K562 treated with DMSO at 1 percent for 12 hours (cell line): ENCODE results near the gene TIGD6. TPM values are rescaled to one million over a fixed set of nuclear protein-coding genes. Genes with fewer than 3 reads are reported as not detected.

Experiments used
- total RNA-seq: library from RNA; unstranded; fragments of 300-600 nt; gene quantifications from 2 replicates; pipeline ENCODE4 v1.2.3, GENCODE V29; 2022; ENCODE audit not compliant: insufficient read depth

Gene TIGD6
- 2.7 and 5.8 TPM in 2 replicates for total RNA-seq

DNA sequence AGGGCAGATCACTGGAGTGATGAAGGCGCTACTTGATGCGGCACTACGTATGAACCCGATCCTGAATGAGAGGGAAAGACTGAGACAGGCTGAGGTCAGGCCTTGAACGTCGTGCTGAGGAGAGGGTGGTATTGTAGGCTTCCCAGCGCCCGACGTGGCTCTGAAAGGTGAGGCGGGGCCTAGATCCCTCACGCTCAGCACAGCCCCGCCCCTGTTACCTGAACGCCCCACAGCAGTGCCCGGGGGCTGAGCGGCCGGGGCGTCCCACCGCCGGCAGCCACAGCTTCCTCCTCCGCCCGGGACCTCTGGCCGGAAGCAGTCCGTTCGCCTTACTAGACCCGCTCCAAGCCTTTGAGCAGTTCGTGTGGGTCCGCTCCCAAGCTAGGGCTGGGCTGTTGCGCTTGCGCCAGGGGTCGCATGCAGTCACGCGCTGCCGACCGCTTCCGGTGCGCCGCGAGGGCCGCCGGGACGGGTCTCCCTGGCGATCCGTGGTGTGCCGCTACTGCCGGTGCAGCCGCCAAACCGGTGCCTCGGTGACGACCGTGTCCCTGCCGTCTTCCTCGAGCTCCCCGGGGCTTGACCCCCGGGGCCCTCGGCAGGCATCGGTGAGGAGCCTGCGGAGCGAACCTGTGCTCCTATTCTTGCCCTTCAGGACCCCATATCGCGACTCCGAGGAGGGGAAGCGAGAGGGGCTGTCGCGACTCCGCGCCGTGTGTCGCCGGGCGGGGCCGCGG is at the start of gene TIGD6, which contains the start of gene HMGXB3:
Gene TIGD6, minus strand, starts transcription at position 399 of the 734 bp plus-strand sequence. CDS start 4,306 bp downstream, outside the sequence.
Gene HMGXB3, plus strand, starts transcription at position 484 of the 734 bp plus-strand sequence. CDS start 4,114 bp downstream, outside the sequence.

DNA sequence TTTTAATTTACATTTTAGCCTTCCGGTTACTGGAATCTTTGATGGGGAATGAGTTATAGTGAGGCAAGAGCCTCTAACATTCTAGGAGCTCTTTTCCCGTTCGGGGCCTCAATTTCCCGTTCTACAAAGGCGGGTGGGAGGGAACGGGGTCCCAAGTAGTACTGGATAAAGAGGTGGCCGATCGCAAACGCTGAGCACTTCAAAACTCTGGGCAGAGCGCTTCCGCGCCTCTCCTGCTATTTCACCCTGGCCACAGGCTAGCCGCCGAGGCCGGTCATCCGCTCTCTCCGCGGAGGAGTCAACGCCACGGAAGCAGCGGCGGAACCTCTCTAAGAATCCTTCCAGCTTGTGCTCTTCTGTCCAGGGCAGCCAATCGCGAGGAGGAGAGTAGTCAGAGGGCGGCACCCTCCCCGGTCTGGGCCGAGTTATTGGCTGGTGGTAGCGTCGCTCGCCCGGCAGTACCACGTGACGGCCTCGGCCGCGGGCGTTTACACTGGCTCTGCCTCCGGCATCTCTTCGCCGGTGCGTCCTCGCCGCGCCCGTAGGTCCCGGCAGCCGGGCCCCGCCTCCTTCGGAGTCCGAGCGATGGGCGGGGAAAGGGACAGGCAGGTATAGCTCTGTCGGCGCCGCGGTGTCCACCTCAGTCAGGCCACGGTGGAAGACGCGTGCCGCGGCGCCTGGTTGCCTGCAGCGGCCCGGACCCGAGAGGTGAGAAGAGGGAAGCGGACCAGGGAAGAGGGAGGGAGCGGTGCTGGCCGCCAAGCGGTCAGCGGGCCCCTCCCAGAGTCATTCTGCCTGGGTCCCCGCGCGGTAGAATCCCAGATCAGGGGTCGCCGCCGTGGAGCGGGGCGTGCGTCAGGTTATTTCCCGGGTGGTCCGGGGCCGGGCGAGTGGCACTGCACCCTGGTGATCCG is 39.9 kb downstream of the TIGD6 start, which contains the start of gene SLC26A2:
Gene SLC26A2, plus strand, starts transcription at position 487 of the 914 bp plus-strand sequence. CDS start 16,895 bp downstream, outside the sequence.

DNA sequence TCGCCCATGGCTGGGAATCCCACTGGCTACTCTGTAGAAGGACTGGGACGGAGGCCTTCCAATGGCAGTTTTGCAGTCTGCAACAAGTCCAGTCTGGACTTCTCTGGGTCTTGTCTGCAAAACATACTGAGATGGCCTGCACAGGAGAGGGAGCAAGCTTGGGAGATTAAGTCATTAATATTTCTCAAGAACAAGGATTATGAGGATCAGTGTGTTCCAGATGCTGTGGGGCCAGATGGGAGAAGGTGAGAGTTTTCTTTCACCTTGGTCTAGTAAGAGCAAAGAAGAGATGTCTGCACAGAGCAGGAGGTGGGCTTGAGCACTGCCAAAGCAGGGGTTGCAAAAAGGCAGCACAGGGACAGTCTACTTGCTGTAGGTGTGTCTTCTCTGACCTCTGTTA is 55.8 kb downstream of the TIGD6 start, which contains the start of gene PDE6A:
Gene PDE6A, minus strand, starts transcription at position 128 of the 400 bp plus-strand sequence. Its CDS starts 120 bp downstream, at position 8.

Other genes starting within 250 kb of the TIGD6 start
- not detected in 2 replicates for gene PDE6A, start 55.9 kb downstream of the TIGD6 start, total RNA-seq
- 1.6 and 7.9 TPM in 2 replicates for gene SLC26A2, start 39.9 kb downstream of the TIGD6 start, total RNA-seq
- 21.3 and 44.9 TPM in 2 replicates for gene HMGXB3, start 85 bp upstream of the TIGD6 start, total RNA-seq
- not detected in 2 replicates for gene CSF1R, start 85.9 kb upstream of the TIGD6 start, total RNA-seq
- gene PDGFRB, start 155.2 kb upstream of the TIGD6 start, total RNA-seq, result not detected in 2 replicates
- not detected in 2 replicates for gene CDX1, start 166.1 kb upstream of the TIGD6 start, total RNA-seq
- gene SLC6A7, start 189.4 kb upstream of the TIGD6 start, total RNA-seq, result not detected in 2 replicates